SIG-M5 treated with dmso at 0.1 percent for 504 hours (cell line): ENCODE measurements around the gene ARHGAP19.
"Not testable (repeated sequence)": the region's sequence is repeated elsewhere in the genome, so short reads cannot be mapped to it uniquely, and the experiment has no call there.

Source experiments
- DNase-seq: peaks from one replicate; lab custom pipeline; 2025; ENCODE audit not compliant: unreplicated experiment; lab: John Stamatoyannopoulos, UW

ARHGAP19 gene

DNA sequence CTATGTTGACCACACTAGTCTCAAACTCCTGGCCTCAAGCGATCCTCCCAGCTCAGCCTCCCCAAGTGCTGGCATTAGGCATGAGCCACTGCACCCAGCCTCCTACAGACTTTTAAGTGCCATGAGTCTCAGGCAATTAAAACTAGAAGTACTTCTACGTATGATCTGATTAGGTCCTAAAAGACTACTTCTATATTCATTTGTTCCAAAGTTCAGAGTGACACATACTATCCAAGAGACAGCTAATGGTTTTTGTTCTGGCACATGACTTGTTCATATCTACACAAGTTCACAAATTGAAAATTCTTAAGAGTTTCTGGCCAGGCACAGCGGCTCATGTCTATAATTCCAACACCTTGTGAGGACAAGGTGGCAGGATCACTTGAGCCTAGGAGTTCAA, 11.7 kb downstream of the ARHGAP19 start:
- no peak for DNase-seq

DNA sequence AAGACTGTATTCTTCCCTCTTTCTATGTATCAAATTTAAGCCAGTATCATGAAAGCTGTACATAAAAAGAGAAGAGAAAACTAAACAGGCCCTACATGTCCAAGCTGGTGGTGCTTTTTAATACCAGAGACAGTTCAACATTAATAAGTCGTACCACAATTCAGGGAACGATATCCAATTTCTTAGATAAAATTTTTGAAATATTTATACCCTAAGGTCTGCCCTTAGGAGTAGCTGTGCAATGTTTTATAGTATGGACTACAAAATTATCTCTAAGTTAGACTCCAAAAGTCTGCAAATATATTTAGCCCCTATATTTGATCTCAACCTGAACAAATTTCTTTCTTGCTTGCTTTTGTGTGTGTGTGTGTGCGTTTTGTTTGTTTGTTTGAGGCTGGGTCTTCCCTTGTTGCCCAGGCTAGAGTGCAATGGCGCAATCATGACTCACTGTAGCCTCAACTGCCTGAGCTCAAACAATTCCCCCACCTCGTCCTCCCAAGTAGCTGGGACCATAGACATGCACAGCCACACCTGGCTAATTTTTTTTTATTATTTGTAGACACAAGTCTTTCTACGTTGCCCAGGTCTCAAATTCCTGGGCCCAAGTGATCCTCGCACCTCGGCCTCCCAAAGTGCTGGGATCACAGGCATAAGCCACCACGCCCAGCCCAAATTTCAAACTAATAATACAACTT, 13.2 kb downstream of the ARHGAP19 start:
- DNase-seq: no peak

DNA sequence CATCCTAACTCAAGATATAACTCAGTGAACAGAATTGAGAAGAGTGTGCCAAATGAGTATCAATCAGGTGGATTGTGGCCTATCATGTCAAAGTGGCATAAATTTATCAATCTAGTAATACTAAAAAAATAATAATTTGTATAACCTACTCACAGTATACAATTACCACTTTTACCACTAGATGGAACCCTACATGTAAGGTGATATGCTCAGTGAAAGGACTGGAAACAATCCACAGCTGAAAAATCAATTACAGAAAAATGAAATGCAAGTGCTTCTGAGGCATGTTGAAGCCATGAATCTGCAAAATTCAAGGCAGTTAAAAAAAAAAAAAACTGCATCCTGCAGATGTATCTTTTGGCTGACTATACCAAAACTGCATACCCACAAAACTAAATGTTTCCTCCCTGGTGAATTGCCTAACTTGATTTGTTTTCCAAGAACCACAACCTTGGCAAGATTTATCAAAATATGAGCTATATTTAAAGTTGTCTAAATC, 13.9 kb downstream of the ARHGAP19 start:
- DNase-seq: peak; percentile 47

DNA sequence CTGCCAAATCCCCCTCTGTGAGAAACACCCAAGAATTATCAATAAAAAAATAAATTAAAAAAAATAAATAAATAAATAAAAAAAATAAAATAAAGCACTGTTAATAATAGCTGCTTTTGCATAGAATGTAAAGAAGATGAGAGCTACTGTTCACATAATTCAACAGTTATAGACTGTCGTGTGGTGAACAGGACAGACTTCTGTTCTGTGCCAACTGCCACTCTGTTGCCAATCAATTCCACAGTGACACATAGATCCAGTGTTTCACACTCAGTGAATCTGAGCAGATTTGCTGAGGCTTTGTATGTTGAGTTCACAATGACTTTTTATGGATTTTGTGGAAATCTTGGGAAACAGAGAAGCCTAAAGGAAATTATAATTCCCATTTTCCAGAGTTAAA, 14.9 kb downstream of the ARHGAP19 start:
- no peak for DNase-seq

DNA sequence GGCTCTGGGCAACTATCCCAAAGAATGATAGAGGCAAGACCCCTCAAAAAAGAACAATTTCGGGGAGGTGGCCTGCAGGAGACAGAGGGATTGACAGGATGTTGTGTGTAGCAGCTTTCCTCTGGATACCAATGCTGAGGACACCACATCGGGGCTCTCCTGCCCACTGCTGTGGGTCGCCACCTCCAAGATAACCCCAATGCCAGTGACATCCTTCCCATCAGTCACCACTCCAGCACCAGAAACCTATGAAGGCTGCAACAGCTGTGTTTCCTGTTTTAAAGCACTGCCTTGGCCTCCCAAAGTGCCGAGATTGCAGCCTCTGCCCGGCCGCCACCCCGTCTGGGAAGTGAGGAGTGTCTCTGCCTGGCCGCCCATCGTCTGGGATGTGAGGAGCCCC, 17.6 kb downstream of the ARHGAP19 start:
- no peak for DNase-seq

DNA sequence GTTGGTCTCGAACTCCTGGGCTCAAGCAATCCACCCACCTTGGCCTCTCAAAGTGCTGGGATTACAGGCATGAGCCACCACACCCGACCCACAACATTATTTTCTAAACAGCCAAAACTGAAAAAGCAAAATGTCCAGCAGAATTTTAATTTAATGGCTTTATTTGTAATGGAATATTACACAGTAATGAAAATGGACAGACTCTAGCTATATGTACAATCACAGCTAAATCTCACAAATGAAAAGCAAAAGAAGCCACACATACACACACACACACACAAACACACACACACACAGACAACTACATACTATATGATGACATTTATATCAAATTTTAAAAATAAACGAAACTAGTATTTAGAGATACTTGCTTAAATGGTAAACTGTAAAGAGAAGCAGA, 18.7 kb downstream of the ARHGAP19 start:
- no peak for DNase-seq

DNA sequence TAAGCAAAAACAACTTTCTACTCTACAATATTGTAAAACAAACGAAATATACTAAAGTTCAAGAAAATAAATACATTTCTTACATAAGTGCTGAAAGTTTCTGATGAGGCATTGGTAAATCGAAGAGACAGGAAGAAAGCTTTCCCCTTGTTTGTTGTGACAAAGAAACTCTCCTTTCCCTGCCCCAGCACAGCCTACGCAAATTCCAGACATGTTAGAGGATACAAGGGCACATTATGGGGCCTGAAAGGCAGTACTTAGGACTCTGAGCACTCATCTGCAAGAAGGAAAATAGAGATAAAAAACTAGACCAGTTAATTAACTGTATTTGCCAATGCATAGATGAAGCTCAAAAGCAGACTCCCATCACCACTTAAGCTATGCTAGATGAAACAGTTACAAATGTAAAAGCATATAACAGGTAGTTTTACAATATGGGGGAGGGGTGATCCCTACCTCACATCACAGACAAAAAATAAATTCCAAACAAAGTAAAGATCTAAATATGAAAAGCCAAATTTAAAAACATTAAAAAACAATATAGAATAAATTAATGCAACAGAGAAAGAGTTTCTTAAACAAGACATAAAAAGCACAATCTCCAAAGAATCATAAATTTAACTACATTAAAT, 21.8 kb downstream of the ARHGAP19 start:
- DNase-seq: no peak

DNA sequence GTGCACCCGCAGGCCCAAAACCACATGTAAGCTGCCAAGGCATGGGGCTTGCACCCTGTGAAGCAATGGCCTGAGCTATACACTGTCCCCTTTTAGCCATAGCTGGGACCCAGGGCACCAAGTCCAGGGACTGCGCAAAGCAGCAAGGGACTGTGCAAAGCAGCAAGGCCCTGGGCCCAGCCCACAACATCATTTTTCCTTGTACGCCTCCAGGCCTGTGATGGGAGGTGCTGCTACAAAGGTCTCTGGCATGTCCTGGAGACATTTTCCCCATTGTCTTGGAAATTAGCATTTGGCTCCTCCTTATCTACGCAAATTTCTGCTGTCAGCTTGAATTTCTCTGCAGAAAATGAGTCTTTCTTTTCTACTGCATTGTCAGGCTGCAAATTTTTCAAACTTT, 24.8 kb downstream of the ARHGAP19 start:
- no peak for DNase-seq

DNA sequence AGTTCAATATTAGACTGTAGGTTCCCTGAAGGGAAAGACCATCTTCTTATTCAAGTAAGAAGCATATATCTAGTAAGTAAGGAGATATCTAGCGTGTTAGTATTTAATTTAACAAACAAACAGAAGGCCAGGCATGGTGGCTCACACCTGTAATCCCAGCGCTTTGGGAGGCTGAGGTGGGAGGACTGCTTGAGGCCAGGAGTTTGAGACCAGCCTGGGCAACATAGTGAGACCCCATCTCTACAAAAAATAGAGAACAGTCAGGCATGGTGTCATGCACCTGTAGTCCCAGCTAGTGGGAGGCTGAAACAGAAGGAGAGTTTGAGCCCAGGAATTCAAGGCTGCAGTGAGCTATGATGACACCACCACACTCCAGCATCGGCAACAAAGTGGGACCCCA, 27.3 kb downstream of the ARHGAP19 start:
- not testable (repeated sequence) for DNase-seq

DNA sequence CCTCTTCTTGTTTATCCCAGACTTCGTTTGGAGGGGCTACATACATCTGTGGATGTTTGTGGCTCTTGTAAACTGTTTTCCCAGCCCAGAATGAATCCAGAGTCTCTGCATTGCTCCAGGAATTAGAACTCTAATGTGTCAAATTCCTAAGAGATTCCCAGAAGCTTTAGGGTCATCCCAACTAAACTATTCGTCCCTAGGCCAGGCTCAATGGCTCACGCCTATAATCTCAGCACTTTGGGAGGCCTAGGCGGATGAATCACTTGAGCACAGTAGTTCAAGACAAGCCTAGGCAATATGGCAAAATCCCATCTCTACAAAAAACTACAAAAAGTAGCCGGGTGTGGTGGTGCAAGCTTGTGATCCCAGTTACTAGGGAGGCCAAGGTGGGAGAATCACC, 28.5 kb downstream of the ARHGAP19 start:
- no peak for DNase-seq

DNA sequence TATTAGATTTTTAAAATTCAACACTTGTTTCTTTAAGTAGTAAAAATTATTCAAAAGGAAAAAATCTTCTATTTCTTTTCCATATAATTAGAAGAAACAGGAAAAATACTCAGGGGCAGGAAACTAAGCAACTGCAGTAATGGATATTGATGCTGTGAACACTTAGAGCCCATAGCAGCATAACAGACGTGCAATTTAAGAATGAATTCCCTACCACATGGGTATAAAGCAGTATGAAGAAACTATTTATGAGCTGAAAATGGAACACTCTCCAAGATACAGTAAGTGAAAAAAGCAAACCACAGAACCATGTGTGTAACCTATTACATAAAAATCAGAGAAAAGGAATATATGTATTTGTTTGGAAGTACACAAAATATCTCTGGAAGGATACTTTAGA, 30.8 kb downstream of the ARHGAP19 start:
- DNase-seq: no peak

DNA sequence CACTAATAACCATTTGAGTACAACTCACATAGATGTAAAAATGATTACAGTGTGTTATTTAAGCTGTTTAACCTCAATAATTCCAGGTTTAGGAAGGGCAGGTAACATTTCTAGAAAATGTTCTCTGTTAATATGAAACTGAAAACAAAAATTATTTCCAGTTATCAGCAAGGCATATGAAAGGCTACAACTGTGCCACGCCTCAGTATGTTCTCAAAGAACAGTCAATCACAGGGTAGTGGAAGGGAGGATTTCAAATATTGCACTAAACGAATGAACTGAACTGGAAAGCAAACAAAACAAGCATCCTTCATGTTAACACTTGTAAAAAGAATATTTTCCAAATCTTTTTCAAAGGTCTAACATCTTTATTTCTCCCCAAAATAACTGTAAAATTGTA, 31.3 kb downstream of the ARHGAP19 start:
- no peak for DNase-seq

DNA sequence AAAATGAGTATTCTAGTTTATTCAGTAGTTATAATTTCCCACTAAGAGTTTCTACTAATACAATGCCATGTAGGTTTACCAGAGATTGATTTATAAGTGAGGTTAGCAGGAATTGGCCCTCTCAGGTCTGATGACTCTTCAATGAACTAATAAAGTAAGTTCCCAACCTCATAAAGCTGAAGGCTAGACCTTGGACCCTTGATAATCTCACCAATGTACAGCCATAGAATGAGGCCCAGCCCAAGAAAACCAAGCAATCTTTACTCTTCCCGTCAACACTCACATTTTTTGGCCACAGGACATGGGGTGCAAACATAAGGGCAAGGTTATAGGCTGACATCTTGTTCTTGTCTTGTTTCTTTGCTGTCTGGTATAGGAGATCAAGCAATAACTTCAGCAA, 33.3 kb downstream of the ARHGAP19 start:
- DNase-seq: no peak

DNA sequence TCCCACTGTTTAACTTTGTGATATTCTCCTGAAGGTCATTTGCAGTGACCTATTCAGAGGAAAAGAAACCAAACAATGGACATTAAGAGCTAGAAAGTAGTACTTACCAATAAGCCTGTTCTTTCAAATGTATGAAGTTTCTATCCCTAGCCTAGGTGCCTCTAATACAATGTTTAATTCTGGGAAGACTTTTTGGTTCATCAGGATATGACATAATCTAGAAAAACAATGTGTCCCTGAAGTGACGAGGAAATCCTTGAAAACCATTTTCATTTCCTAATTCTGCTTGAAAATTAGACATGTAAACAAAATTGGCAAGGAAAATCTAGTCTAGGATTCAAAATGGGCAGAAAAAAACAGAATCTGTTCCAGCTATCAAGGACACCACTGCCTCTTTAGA, 36.1 kb downstream of the ARHGAP19 start:
- DNase-seq: no peak

DNA sequence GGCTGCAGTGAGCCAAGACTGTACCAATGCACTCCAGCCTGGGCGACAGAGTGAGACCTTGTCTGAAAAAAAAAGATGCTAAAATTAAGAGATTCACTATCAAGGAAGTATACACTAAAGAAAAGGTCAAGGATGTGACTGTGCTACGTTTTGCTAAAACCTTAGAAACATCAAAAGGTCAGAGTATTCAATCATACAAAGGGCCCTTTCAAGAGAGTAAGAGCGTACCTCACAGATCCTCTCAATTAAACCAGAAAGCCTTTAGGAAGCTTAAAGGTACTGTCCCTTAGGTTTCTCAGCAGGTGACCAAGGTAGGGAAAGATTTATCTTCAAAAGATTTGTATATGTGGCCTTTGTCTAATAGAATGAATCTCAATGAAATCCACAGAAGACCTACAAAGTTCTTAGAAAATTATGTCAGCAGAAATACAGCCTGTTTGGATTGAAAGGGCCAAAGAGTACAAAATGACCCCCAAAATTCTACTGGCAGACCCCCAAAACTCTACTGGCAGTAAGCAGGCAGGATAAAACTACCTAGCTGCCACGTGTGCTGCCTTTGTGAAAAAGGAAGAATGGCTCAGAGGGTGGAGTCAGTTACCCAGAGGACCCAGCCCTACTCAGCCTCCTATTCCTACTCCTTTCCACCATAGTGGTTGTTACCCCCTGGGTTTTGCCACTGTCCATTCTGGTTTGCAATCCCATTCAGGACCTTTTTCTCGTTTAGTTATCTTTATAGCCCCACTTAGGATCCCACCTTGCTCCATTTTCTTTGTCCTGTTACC, 36.7 kb downstream of the ARHGAP19 start:
- no peak for DNase-seq

DNA sequence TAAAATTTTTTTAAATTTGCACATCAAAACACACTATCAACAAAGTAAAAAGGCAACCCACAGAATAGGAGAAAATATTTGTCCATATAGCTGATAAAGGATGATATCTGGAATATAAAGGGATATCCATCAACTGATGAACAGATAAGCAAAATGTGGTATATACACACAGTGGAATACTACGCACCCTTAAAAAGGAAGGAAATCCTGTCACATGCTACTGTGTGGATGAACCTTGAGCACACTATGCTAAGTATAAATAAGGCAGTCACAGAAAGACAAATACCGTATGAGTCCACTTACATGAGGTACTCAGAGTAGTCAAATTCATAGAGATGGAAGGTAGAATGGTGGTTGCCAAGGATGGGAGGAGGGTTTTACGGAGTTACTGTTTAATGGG, 37.7 kb downstream of the ARHGAP19 start:
- DNase-seq: no peak

DNA sequence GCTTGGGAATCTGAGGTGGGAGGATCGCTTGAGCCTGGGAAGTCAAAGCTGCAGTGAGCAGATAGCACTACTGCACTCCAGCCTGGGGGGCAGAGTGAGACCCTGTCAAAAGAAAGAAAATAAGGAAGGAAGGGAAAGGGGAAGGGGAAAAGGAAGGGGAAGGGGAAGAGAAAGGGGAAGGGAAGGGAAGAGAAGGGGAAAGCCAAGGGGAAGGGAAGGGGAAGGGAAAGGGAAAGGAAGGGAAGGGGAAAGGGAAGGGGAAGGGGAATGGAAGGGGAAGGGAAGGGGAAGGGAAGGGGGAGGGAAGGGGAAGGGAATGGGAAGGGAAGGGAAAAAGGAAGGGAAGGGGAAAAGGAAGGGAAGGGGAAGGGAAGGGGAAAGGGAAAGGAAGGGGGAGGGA, 41.5 kb downstream of the ARHGAP19 start:
- DNase-seq: no peak

DNA sequence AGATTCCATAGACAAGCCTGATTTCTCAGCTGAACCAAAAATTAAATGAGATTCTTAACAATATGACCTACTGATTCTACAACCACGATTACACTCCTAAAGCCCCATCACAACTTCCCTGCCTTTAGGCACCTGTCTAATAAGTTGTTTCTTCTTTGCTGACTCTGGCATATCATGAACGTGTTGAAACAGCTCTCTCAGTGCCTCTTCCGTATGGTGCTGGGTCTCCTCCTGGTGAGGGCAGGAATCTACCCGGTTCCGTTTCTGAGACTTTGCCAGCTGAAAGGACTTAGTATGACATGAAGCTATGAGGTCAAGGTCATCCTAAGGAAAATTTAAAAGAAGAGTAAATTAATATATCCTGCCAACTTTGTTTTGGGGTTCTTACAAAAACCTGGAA, 48.6 kb downstream of the ARHGAP19 start:
- no peak for DNase-seq

DNA sequence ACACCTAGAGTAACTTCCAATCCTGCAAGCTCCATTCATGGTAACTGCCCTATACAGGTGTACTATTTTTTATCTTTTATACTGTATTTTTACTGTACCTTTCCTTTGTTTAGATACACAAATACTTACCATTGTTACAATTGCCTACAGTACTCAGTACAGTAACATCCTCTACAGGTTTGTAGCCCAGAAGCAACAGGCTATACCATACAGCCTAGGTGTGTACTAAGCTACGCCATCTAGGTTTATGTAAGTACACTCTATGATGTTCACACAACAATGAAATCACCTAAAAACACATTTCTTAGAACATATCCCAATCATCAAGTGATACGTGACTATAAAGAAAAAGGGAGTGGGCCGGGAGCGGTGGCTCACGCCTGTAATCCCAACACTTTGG, 53.6 kb downstream of the ARHGAP19 start:
- DNase-seq: no peak

DNA sequence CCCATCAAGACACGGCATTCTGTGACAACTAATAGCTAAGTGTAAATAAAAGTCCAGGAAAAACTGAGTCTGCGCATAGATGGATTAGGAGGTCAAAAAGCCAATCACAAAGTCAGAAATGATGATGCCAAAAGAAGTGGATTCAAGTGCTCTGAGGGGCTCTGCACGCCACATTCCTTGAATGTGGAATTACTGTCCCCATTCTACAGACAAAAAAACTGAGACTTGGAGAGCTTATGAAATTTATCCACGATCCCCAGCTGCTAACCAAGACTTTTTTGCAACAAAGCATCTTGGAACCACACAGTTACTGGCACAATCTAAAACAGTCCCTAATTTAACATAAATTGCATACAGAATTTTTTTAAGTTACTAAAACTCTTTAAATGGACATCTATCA, 57.1 kb downstream of the ARHGAP19 start:
- no peak for DNase-seq

DNA sequence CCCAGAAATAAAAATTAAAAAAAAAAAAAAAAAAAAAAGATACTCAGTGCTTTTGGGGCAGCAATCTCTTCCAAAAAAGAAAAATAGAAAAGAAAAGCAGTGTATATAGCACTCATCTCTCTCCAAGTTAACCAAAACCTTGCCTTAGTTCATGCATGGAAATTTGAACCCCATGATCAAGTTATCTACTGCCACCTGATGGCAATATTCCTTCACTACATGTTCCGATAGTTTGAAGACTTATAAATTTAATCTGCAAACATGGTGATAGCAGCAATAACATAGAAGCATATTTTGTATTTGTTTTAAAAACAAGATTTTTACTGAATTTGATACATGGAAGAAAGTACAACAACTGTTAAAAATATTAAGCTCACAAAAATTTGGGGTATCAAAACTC, 58.0 kb downstream of the ARHGAP19 start:
- DNase-seq: peak; percentile 40

DNA sequence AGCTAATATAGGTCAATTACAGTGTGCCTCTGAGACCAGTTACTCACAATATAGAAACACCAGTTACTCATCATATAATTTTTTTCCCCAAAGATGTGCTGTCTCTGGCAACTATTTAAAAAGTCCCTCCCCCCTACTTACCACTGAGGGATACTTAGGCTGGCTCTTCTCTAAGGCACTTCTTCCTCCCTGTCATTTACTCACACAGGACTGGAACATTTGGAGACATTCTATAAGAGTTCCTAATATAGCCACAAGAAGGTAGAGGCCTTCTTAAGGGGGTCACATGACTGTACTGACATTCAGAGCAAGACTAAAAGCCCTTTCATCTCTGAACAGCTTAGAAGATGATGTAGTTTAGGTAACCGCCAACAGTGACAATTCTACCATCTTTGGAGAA, 62.3 kb downstream of the ARHGAP19 start:
- DNase-seq: no peak
